ENCODE measurements around the gene NDUFA13.

Gene NDUFA13

GRCh38 chr19:19544257-19544953 lies 28.4 kb downstream of the NDUFA13 start:
- H3K4me2 ChIP-seq = no peak overlapping the region
- H3K36me3 ChIP-seq = no peaks in the 10 kb centered on the region
- H3K9me3 ChIP-seq = no peaks in the 10 kb centered on the region
- no peak for TF ChIP-seq Cebpa-rat (IDR thresholded peaks at IDR 0.05)
- peaks cover 8% of the 10 kb centered on the region for H3K27me3 ChIP-seq
- H3K4me1 ChIP-seq = peaks cover 18% of the 10 kb centered on the region
- H3K9ac ChIP-seq = no peak overlapping the region
- no peak overlapping the region for H3K4me3 ChIP-seq
- no peak overlapping the region for H3K27ac ChIP-seq
- no peaks in the 10 kb centered on the region for H4K20me1 ChIP-seq

GRCh38 chr19:19544954-19545591 lies 29.0 kb downstream of the NDUFA13 start:
- Histone ChIP-seq H3K4me3 (no peak overlapping the region), H3K36me3 (no peaks in the 10 kb centered on the region), H4K20me1 (no peaks in the 10 kb centered on the region), H3K9ac (no peak overlapping the region), H3K9me3 (no peaks in the 10 kb centered on the region), H3K4me2 (no peak overlapping the region), H3K27me3 (peaks cover 1% of the 10 kb centered on the region; the same call in 1 of the 2 replicates), H3K4me1 (peaks cover 18% of the 10 kb centered on the region), H3K27ac (no peak overlapping the region)
- no peak for TF ChIP-seq Cebpa-rat (IDR thresholded peaks at IDR 0.05)

GRCh38 chr19:19545707-19546106 lies 29.7 kb downstream of the NDUFA13 start:
- Histone ChIP-seq H3K9me3 (no peaks in the 10 kb centered on the region), H3K27me3 (no peaks in the 10 kb centered on the region), H3K4me3 (no peak overlapping the region), H3K9ac (no peak overlapping the region), H3K4me2 (no peak overlapping the region), H3K27ac (no peak overlapping the region), H4K20me1 (no peaks in the 10 kb centered on the region), H3K36me3 (no peaks in the 10 kb centered on the region), H3K4me1 (peaks cover 18% of the 10 kb centered on the region)
- no peak for TF ChIP-seq Cebpa-rat (IDR thresholded peaks at IDR 0.05)

GRCh38 chr19:19546751-19547162 lies 30.7 kb downstream of the NDUFA13 start:
- no peak overlapping the region for H3K27ac ChIP-seq
- no peak overlapping the region for H3K9ac ChIP-seq
- H3K9me3 ChIP-seq = no peaks in the 10 kb centered on the region
- H3K4me1 ChIP-seq = peaks cover 21% of the 10 kb centered on the region
- no peak overlapping the region for H3K4me2 ChIP-seq
- H3K4me3 ChIP-seq = no peak overlapping the region
- TF ChIP-seq Cebpa-rat (IDR thresholded peaks at IDR 0.05) = no peak
- no peaks in the 10 kb centered on the region for H3K27me3 ChIP-seq
- no peaks in the 10 kb centered on the region for H4K20me1 ChIP-seq
- no peaks in the 10 kb centered on the region for H3K36me3 ChIP-seq

GRCh38 chr19:19547674-19548336 lies 31.8 kb downstream of the NDUFA13 start:
- no peak overlapping the region for H3K4me2 ChIP-seq
- no peak for TF ChIP-seq Cebpa-rat (IDR thresholded peaks at IDR 0.05)
- H3K9ac ChIP-seq = no peak overlapping the region
- H3K4me3 ChIP-seq = no peak overlapping the region
- H3K27ac ChIP-seq = no peak overlapping the region
- no peaks in the 10 kb centered on the region for H3K27me3 ChIP-seq
- no peaks in the 10 kb centered on the region for H4K20me1 ChIP-seq
- H3K4me1 ChIP-seq = peaks cover 18% of the 10 kb centered on the region
- no peaks in the 10 kb centered on the region for H3K9me3 ChIP-seq
- no peaks in the 10 kb centered on the region for H3K36me3 ChIP-seq

GRCh38 chr19:19548915-19549759 lies 33.1 kb downstream of the NDUFA13 start:
- Histone ChIP-seq H3K27me3 (no peaks in the 10 kb centered on the region), H3K9ac (no peak overlapping the region), H4K20me1 (no peaks in the 10 kb centered on the region), H3K36me3 (no peaks in the 10 kb centered on the region), H3K4me2 (no peak overlapping the region), H3K9me3 (no peaks in the 10 kb centered on the region), H3K27ac (no peak overlapping the region), H3K4me3 (no peak overlapping the region), H3K4me1 (peaks cover 18% of the 10 kb centered on the region)
- no peak for TF ChIP-seq Cebpa-rat (IDR thresholded peaks at IDR 0.05)

GRCh38 chr19:19549804-19550464 lies 33.9 kb downstream of the NDUFA13 start:
- Histone ChIP-seq H3K9ac (no peak overlapping the region), H3K36me3 (no peaks in the 10 kb centered on the region), H3K27me3 (no peaks in the 10 kb centered on the region), H3K4me1 (peaks cover 18% of the 10 kb centered on the region), H4K20me1 (no peaks in the 10 kb centered on the region), H3K4me3 (no peak overlapping the region), H3K4me2 (no peak overlapping the region), H3K27ac (no peak overlapping the region), H3K9me3 (no peaks in the 10 kb centered on the region)
- no peak for TF ChIP-seq Cebpa-rat (IDR thresholded peaks at IDR 0.05)

- Histone ChIP-seq H3K9ac (no peak overlapping the region), H3K4me1 (peaks cover 18% of the 10 kb centered on the region), H3K36me3 (no peaks in the 10 kb centered on the region), H4K20me1 (no peaks in the 10 kb centered on the region), H3K4me3 (no peak overlapping the region), H3K27ac (no peak overlapping the region), H3K4me2 (no peak overlapping the region), H3K9me3 (no peaks in the 10 kb centered on the region), H3K27me3 (no peaks in the 10 kb centered on the region)
- TF ChIP-seq Cebpa-rat (IDR thresholded peaks at IDR 0.05) = no peak
These were observed 34.5 kb downstream of the NDUFA13 start for GRCh38 chr19:19550485-19550929.
